ENCODE results near the gene POU3F1.

Gene POU3F1

DNA sequence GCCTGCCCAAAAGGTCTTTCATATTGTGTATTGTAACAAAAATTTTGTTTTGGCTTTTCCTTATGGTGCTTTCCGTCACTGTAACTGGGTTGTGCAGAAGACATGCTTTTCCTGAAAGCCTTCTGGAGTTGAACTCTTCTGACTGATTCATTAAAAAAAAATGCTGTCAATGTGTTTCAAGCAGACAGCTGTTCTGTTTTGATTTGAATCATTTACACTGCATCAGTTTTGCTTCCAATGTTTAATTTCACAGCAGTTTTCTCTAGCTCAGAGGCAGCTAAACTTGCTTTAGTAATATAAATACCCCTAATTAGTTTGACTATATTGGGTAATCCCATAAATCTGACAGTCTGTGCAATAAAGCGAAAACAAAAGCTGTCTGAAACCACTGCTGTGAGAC, 26.2 kb downstream of the POU3F1 start:
- Mint-ChIP-seq H3K4me1 (ENCODE audit: low read depth) (peaks cover 5% of the 10 kb centered on the region), H3K4me3 (no peak overlapping the region), H3K27me3 (no peaks in the 10 kb centered on the region), H3K27ac (no peak overlapping the region), H3K9me3 (no peaks in the 10 kb centered on the region), H3K36me3 (ENCODE audit: low read depth) (peaks cover 95% of the 10 kb centered on the region)
- intact Hi-C loops (cut with micrococcal nuclease), result no loop called here

DNA sequence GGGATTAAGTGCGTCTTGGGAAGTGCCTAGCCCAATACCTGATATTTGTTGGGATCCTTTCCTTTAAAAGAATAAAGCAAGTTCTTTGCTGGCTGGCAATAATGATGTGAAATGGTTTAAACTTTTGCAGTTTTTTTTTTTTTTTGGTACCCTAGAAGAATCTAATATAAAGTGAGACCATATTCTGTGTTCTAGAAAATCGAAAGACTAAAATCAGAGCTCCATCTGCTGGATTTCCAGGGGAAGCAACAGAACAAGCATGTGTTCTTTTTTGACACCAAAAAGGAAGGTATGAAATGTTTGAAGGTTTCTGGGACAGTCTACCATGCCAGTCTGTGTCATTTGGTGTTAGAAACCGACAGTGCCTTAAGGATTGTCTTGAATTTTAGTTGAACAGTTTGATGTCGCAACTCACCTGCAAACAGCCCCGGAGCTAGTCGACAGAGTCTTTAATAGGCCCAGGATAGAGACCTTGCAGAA, 27.7 kb downstream of the POU3F1 start:
- H3K27me3 Mint-ChIP-seq, result no peaks in the 10 kb centered on the region
- peaks cover 14% of the 10 kb centered on the region for H3K4me1 Mint-ChIP-seq (ENCODE audit: low read depth)
- H3K36me3 Mint-ChIP-seq (ENCODE audit: low read depth), result peaks cover 89% of the 10 kb centered on the region
- no peak overlapping the region for H3K4me3 Mint-ChIP-seq
- intact Hi-C loops (cut with micrococcal nuclease), result loop anchor here (2.0 to 10.0 kb wide), 2 partner anchors 28 to 324 kb away; partner anchors contain the start of genes CDCA8 and SF3A3
- no peaks in the 10 kb centered on the region for H3K9me3 Mint-ChIP-seq
- H3K27ac Mint-ChIP-seq, result no peak overlapping the region

DNA sequence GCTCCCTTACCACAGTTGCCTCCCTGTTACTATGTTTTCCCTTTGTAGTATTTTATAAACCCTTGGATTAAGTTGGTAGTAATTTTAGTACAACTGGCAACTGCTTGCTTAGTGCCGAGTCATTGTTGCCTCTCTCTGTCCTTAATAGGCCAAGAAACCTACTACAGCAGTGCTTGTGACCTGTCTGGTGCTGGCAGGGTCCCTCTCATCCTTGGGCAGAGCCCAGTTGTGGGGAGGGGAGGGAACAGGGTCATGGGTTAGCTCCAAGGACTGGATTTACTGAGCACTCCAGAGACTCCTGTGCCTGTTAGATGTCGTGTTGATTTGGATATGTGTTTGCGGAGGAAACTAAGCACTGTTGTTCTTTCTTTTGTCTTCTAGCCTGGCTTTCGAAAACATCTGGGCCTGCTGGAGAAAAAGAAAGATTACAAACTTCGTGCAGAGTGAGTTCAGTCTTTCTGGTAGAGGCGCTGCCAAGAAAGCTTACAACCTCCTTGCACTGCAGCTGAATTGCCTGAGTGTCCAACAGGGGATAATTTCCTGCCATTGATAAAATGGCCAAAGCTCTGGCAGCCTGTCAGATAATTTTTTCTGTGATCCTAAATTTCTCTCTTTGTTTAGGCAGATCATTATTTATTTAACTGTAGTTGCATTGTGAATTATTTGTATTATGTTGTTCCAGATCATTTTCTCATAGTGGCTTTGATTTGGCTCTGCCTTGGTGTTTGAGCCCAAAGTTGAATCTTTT, 30.4 kb downstream of the POU3F1 start:
- Mint-ChIP-seq H3K4me3 (no peak overlapping the region), H3K9me3 (no peaks in the 10 kb centered on the region), H3K27me3 (no peaks in the 10 kb centered on the region), H3K27ac (peak overlapping the region; percentile 42), H3K36me3 (ENCODE audit: low read depth) (peaks cover 75% of the 10 kb centered on the region), H3K4me1 (ENCODE audit: low read depth) (peaks cover 26% of the 10 kb centered on the region)
- intact Hi-C loops (cut with micrococcal nuclease), result loop anchor here (10.0 kb wide), 1 partner anchor 321 kb away; the partner anchor contains the start of gene CDCA8

DNA sequence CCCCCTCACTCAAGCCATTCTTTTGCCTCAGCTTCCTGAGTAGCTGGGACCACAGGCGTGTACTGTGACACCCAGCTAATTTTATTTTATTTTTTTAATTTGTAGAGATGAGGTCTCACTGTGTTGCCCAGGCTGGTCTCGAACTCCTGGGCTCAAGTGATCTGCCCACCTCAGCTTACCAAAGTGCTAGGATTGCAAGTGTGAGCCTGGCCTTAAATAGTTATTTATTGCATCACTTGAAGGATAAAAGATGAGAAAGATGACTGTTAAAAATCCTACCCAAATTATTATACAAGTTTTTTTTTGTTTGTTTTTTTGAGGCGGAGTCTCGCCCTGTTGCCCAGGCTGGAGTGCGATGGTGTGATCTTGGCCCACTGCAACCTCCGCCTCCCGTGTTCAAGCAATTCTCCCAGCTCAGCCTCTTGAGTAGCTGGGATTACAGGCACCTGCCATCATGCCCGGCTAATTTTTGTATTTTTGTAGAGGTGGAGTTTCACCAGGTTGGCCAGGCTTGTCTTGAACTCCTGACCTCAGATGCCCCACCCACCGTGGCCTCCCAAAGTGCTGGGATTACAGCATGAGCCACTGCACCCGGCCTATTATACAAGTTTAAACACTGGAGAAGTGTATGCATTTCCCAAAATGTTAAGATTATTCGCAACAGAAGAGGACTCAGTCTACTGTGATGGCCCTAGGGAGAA, 31.7 kb downstream of the POU3F1 start:
- intact Hi-C loops (cut with micrococcal nuclease), result loop anchor here (10.0 kb wide), 1 partner anchor 320 kb away; the partner anchor contains the start of gene CDCA8
- Mint-ChIP-seq H3K4me1 (ENCODE audit: low read depth) (peaks cover 31% of the 10 kb centered on the region), H3K4me3 (no peak overlapping the region)

DNA sequence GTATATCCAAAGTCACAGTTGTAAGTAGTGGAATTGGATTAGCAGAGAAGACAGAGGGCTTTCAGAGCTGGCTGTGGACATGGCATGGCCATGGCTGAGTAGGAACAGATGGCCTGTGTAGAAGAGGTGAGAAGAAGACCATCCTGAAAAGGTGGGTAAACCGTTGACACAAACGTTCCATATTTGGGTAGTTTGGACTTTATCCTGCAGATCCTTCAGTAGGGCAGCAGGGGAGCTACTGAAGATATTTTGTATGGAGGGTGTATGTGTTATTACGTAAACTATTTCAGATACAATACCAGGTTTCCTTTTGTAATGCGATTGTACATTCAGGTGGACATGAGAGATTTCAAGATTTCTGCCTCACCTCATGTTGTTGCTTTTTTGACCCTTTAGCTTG, 32.4 kb downstream of the POU3F1 start:
- H3K9me3 Mint-ChIP-seq, result no peaks in the 10 kb centered on the region
- peaks cover 38% of the 10 kb centered on the region for H3K4me1 Mint-ChIP-seq (ENCODE audit: low read depth)
- H3K36me3 Mint-ChIP-seq (ENCODE audit: low read depth), result peaks cover 56% of the 10 kb centered on the region
- H3K27ac Mint-ChIP-seq, result peak overlapping the region; percentile 95
- H3K27me3 Mint-ChIP-seq, result no peaks in the 10 kb centered on the region
- intact Hi-C loops (cut with micrococcal nuclease), result loop anchor here (10.0 kb wide), 1 partner anchor 319 kb away; the partner anchor contains the start of gene CDCA8
- H3K4me3 Mint-ChIP-seq, result no peak overlapping the region

More for the DNA sequence above, 31.7 kb downstream of the POU3F1 start:
- Mint-ChIP-seq H3K27ac (no peak overlapping the region), H3K36me3 (ENCODE audit: low read depth) (peaks cover 63% of the 10 kb centered on the region), H3K9me3 (no peaks in the 10 kb centered on the region), H3K27me3 (no peaks in the 10 kb centered on the region)

DNA sequence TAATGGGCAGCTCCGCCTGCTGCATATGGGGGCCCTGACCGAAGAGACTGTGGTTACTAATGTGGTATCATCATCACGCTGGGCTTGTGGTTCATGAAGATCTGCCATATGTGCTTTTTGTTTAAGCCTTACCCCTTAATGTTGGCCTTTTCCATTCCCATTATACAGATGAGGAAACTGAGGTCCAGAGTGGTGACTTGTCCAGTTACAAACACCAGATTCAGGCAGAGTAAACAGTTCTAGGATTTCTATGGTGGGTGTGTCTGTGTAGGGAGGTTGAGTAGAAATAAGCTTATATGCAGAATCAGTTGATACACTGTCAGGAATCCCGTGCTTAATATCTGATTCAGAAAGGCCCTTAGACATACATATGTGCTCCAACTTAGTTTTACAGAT, 33.4 kb downstream of the POU3F1 start:
- Mint-ChIP-seq H3K36me3 (ENCODE audit: low read depth) (peaks cover 46% of the 10 kb centered on the region), H3K4me3 (peak overlapping the region; percentile 98), H3K9me3 (no peaks in the 10 kb centered on the region), H3K27me3 (no peaks in the 10 kb centered on the region), H3K4me1 (ENCODE audit: low read depth) (peaks cover 43% of the 10 kb centered on the region), H3K27ac (peak overlapping the region; percentile 95)
- intact Hi-C loops (cut with micrococcal nuclease), result loop anchor here (10.0 kb wide), 1 partner anchor 318 kb away; the partner anchor contains the start of gene CDCA8

DNA sequence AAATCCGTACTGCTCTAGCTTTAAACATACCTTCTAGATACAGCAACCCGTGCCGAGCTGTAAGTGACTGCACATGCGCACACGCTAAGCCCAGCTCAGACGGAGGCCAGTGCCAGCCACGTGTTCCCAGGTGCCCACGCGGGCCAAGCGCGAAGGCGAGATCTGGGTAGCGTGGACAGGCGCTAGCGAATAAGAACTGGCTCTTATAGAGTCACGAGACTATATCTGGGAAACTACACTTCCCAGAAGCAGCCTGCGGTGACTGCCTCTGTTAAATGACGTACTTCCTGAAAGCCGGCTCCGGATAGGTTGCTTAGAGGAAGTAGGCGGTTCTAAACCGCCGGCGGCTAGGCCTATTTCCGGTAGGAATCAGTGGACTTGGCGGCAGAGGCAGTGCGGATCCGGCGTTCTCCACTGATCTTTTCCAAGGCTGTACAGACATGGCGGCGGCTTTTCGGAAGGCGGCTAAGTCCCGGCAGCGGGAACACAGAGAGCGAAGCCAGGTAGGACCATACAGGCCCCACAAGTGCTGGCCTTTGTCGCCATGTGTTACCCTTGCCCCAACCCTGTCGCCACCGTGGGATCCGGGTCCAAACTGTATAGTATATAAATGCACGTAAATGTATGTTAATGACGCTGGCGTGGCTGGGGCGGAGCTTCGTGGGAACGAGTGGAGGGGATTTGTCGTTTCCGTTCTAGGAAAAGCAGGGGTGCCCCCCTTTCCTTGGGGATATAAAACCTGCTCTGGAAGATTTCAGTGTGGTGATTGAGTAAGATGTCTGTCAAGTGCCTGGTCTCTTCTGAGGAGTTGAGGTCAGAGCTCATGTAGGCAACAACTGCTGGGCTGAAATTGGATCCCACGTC, 34.0 kb downstream of the POU3F1 start, which contains the start of gene UTP11:
Gene UTP11 (plus strand): TSS at position 372 of the 864 bp plus-strand sequence. CDS start 69 bp downstream, at position 441.
- Mint-ChIP-seq H3K27me3 (no peaks in the 10 kb centered on the region), H3K36me3 (ENCODE audit: low read depth) (peaks cover 40% of the 10 kb centered on the region), H3K27ac (peak within 1 kb of the TSS; percentile 95), H3K4me3 (peak within 1 kb of the TSS; percentile 98), H3K4me1 (ENCODE audit: low read depth) (peaks cover 43% of the 10 kb centered on the region), H3K9me3 (no peaks in the 10 kb centered on the region)
- intact Hi-C loops (cut with micrococcal nuclease), result loop anchor here (10.0 kb wide), 1 partner anchor 318 kb away; the partner anchor contains the start of gene CDCA8

DNA sequence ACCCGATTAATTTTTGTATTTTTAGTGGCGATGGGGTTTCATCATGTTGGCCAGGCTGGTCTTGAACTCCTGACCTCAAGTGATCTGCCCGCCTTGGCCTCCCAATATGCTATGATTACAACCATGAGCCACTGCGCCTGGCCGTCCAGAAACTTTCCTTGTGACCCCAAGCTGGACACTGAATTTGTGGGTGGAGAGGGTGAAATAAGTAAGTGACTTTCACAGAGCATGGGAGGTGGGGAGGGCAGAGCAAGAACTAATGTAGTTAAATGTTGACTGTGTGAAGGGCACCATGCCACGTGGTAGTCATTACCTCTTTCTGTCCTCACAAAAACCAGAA, 36.8 kb downstream of the POU3F1 start:
- H3K4me1 Mint-ChIP-seq (ENCODE audit: low read depth), result peaks cover 44% of the 10 kb centered on the region
- no peak overlapping the region for H3K4me3 Mint-ChIP-seq
- peak overlapping the region; percentile 81 for H3K27ac Mint-ChIP-seq
- no peaks in the 10 kb centered on the region for H3K27me3 Mint-ChIP-seq
- intact Hi-C loops (cut with micrococcal nuclease), result loop anchor here (10.0 kb wide), 1 partner anchor 315 kb away; the partner anchor contains the start of gene CDCA8
- H3K36me3 Mint-ChIP-seq (ENCODE audit: low read depth), result peaks cover 16% of the 10 kb centered on the region
- H3K9me3 Mint-ChIP-seq, result no peaks in the 10 kb centered on the region

DNA sequence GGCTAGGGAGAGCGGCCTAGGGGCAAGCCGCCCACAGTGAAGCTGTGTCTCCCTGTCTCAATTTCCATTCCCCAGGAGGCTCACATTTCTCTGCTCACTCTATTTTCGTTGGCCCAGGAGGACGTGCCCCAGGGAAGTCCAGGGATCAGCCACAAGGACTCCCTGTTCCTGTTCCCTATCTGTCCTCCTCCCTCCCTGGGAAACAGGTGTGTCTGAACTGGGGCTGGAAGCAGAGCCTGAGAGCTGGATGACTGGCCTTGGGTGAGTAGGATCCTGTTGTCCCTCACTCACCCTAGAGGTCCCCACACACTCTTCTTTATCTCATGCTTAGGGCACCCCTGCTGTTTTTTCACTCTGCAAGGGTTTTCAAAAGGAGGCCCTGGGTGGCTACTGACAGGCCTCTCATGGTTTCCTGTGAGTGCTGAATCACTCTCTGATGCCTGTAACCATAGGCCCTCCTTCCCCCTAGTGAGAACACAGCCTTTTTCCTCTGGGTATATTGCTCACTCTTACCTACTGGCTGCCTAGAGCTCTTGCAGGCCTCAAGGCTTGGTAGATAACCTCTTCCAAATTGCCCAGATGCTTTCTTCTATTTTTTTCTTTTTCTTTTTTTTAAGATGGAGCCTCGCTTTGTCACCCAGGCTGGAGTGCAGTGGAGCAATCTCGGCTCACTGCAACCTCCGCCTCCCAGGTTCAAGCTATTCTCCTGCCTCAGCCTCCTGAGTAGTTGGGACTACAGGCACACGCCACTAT, 37.3 kb downstream of the POU3F1 start:
- no peaks in the 10 kb centered on the region for H3K9me3 Mint-ChIP-seq
- peaks cover 45% of the 10 kb centered on the region for H3K4me1 Mint-ChIP-seq (ENCODE audit: low read depth)
- H3K27me3 Mint-ChIP-seq, result no peaks in the 10 kb centered on the region
- intact Hi-C loops (cut with micrococcal nuclease), result no loop called here
- H3K4me3 Mint-ChIP-seq, result no peak overlapping the region
- peaks cover 20% of the 10 kb centered on the region for H3K36me3 Mint-ChIP-seq (ENCODE audit: low read depth)
- peak overlapping the region; percentile 81 for H3K27ac Mint-ChIP-seq

DNA sequence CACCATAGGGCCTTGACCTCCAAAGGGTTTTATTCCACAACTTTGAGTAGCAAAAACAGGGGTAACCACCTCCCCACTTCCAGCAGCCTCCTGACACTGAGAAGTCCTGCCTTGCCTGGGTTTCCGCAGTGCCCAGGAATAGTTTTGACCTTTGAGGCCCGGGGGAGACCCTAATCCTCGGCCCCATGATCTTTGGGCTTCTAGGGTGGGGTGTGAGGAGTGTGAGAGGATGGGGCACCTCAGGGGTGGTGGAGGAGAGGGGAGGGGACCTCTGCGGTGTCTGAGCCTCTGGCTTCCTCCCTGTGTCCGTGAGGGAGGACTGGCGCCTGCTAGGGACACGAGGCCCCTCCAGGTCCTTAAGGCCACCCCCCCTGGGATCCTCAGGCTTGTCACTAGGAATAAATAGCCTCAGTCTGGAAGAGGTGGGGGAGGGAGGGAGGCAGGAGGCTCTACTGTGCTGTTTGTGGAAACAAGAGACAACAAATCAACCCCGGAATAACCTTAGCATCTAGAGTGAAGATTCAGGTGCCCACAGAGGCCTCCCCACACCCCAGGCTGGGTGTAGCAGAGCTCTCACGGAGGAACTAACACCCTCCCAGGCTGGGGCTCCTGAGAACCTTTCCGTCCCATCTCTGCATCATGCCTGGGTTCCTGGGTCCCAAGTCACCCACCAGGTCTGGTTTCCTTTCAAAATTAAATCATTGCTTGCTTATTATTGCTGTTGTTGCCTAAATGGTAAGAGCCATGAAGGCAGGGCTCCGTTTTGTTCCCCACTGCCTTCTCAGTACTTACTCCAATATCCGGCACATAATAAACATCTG, 40.4 kb downstream of the POU3F1 start:
- Mint-ChIP-seq H3K27ac (peak overlapping the region; percentile 56), H3K4me3 (peak overlapping the region; percentile 55), H3K4me1 (ENCODE audit: low read depth) (peaks cover 53% of the 10 kb centered on the region), H3K36me3 (ENCODE audit: low read depth) (peaks cover 18% of the 10 kb centered on the region), H3K9me3 (no peaks in the 10 kb centered on the region), H3K27me3 (no peaks in the 10 kb centered on the region)
- intact Hi-C loops (cut with micrococcal nuclease), result no loop called here

DNA sequence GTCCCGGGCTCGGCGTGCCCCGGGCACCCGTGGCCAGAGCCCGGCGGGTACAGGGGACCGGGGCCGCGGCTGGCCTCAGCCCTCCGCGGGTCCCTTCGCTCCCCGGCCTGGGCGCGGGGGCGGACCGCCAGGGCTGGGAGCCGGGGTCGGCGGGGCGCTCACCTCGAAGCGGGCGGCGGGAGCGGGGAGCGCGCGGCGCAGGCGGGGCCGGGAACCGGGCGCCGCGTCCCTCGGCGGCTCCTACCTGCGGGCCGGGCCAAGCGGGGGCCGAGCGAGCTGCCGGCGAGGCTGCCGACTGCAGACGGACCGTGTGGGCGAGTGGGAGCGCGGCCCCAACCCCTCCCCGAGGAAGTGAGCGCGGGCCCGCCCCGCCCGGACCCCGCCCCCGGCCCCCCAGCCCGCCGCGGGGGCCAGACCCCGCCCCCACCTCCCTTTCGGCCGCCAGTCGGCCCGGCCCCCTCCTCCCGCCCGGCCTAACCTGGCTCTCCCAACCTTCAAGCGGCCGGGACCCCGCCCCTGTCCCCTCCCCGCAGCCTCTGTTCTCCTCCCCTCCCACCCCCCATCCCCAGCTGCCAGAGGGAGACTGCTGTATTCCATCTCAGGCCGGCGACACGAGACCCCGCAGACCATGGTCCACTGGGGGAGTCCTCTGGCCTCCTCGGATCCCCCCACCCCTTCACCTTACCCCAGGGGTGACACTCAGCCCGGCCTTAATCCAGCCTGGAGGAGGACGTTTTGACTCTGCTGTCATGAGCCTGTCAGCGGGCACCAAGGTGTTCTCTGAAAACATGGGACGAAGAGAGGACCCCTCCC, 41.2 kb downstream of the POU3F1 start, which contains the start of gene FHL3:
Gene FHL3 (minus strand): TSS at position 320 of the 813 bp plus-strand sequence. CDS start 6,102 bp downstream, outside the sequence.
- no peaks in the 10 kb centered on the region for H3K27me3 Mint-ChIP-seq
- peak within 1 kb of the TSS; percentile 91 for H3K27ac Mint-ChIP-seq
- peak within 1 kb of the TSS; percentile 89 for H3K4me3 Mint-ChIP-seq

More for the DNA sequence above, 41.2 kb downstream of the POU3F1 start, which contains the start of gene FHL3:
- Mint-ChIP-seq H3K4me1 (ENCODE audit: low read depth) (peaks cover 61% of the 10 kb centered on the region), H3K9me3 (no peaks in the 10 kb centered on the region), H3K36me3 (ENCODE audit: low read depth) (peaks cover 18% of the 10 kb centered on the region)
- intact Hi-C loops (cut with micrococcal nuclease), result no loop called here

Data from dendritic cell treated with granulocyte-macrophage colony-stimulating factor and Interleukin-4, amounts not matched to agents 40 ng/mL and 50 ng/mL, for 4 days (primary cell).